Chondrocyte (in vitro differentiated cells): ENCODE results near the gene RAB30. TPM values are rescaled to one million over a fixed set of nuclear protein-coding genes. Genes with fewer than 3 reads are reported as not detected.
A peak's percentile ranks its signal among the peaks of the same experiment; 100 is the strongest.

ENCODE experiments used
- DNase-seq: peaks from one replicate; pipeline ENCODE4 v3.0.0; 2021; ENCODE audit warnings: mixed read lengths, low spot score
- H3K27ac Mint-ChIP-seq: one replicate; pipeline ENCODE4 v1.8.0; 2021; ENCODE audit warnings: mild to moderate bottlenecking, moderate library complexity, mixed read lengths; ENCODE audit not compliant: unreplicated experiment
- H3K27me3 Mint-ChIP-seq: 2 replicates; pipeline ENCODE4 v1.8.0; 2021; ENCODE audit warnings: low read depth, mixed read lengths
- H3K36me3 Mint-ChIP-seq: 2 replicates; pipeline ENCODE4 v1.8.0; 2021; ENCODE audit warnings: low read depth, mixed read lengths
- H3K4me1 Mint-ChIP-seq: 2 replicates; pipeline ENCODE4 v1.8.0; 2021; ENCODE audit warnings: low read depth, mild to moderate bottlenecking, mixed read lengths
- H3K4me3 Mint-ChIP-seq: one replicate; pipeline ENCODE4 v1.8.0; 2021; ENCODE audit warnings: mild to moderate bottlenecking, moderate library complexity, mixed read lengths; ENCODE audit not compliant: unreplicated experiment
- H3K9me3 Mint-ChIP-seq: 2 replicates; pipeline ENCODE4 v1.8.0; 2021; ENCODE audit warnings: low read depth, mixed read lengths
- total RNA-seq: library from RNA; stranded (reverse); gene quantifications from 3 replicates; pipeline ENCODE4 v1.2.1, GENCODE V29; 2021
- TF ChIP-seq, protein P1 (sequence below): fragments of 200-600 bp; sonication (generic); IDR thresholded peaks from 2 replicates; pipeline ENCODE4 v1.5.0; 2021; ENCODE audit warnings: antibody characterized with exemption, mild to moderate bottlenecking, moderate library complexity

The RAB30 gene
- total RNA-seq, 1 donor from 2014 or later: 52.6 TPM

- Mint-ChIP-seq H3K36me3 (peaks cover 19% of the 10 kb centered on the region), H3K27me3 (no peaks in the 10 kb centered on the region), H3K9me3 (no peaks in the 10 kb centered on the region), H3K4me1 (peaks cover 47% of the 10 kb centered on the region), H3K27ac (peak overlapping the region; percentile 88), H3K4me3 (no peak overlapping the region)
- no peak for DNase-seq
- TF ChIP-seq, protein P1, sequence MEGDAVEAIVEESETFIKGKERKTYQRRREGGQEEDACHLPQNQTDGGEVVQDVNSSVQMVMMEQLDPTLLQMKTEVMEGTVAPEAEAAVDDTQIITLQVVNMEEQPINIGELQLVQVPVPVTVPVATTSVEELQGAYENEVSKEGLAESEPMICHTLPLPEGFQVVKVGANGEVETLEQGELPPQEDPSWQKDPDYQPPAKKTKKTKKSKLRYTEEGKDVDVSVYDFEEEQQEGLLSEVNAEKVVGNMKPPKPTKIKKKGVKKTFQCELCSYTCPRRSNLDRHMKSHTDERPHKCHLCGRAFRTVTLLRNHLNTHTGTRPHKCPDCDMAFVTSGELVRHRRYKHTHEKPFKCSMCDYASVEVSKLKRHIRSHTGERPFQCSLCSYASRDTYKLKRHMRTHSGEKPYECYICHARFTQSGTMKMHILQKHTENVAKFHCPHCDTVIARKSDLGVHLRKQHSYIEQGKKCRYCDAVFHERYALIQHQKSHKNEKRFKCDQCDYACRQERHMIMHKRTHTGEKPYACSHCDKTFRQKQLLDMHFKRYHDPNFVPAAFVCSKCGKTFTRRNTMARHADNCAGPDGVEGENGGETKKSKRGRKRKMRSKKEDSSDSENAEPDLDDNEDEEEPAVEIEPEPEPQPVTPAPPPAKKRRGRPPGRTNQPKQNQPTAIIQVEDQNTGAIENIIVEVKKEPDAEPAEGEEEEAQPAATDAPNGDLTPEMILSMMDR: no peak
These were observed 91.9 kb downstream of the RAB30 start for GRCh38 chr11:82979824-82980223.

- no peak overlapping the region for H3K4me3 Mint-ChIP-seq
- H3K9me3 Mint-ChIP-seq: no peaks in the 10 kb centered on the region
- no peak for DNase-seq
- peaks cover 17% of the 10 kb centered on the region for H3K36me3 Mint-ChIP-seq
- H3K4me1 Mint-ChIP-seq: peaks cover 47% of the 10 kb centered on the region
- H3K27ac Mint-ChIP-seq: peak overlapping the region; percentile 24
- no peaks in the 10 kb centered on the region for H3K27me3 Mint-ChIP-seq
- TF ChIP-seq, protein P1: no peak
These were observed 93.1 kb downstream of the RAB30 start for GRCh38 chr11:82978422-82979099.

DNA sequence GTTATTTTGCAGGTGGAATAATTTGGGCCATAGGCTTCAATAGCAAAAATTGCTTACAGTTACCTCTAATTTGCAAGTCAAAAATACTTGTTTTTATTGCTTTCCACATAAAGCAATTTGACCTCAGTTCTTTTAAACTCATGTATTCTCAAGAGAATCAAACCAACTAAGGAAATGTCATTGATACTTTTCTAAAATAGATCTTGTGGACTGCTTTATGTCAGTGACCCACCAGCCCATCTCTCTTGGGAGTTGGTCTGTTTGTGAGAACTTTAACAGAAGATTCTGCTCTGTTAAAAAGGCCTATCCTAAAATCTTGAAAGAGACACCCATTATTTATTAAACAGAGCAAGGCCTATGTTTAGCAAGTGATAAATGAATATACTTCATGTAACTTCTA lies 94.9 kb downstream of the RAB30 start:
- no peaks in the 10 kb centered on the region for H3K27me3 Mint-ChIP-seq
- H3K27ac Mint-ChIP-seq: no peak overlapping the region
- DNase-seq: no peak
- TF ChIP-seq, protein P1: no peak
- H3K4me1 Mint-ChIP-seq: peaks cover 42% of the 10 kb centered on the region
- H3K4me3 Mint-ChIP-seq: no peak overlapping the region
- no peaks in the 10 kb centered on the region for H3K9me3 Mint-ChIP-seq
- H3K36me3 Mint-ChIP-seq: peaks cover 11% of the 10 kb centered on the region

DNA sequence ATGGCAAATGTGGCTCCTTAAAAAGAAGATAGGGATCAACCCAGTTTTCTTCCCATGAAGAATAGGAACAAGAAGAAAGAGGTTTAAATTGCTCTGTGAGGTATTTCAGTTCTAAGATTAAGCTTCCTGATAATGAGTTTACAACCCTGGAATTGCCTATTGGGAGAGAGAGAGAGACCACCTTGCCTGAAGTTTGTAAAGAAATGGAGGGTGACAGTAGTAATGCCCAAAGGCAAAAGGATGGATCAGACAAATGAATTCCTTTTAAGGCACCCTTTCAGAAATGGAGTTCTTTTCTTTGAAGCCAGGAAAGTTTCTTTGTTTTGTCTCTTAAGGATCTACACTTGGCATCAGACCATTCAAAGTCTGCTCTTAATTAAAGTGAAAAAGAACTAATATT lies 95.8 kb downstream of the RAB30 start:
- TF ChIP-seq, protein P1: no peak
- H3K27me3 Mint-ChIP-seq: no peaks in the 10 kb centered on the region
- peaks cover 7% of the 10 kb centered on the region for H3K36me3 Mint-ChIP-seq
- no peak overlapping the region for H3K27ac Mint-ChIP-seq
- no peak overlapping the region for H3K4me3 Mint-ChIP-seq
- peaks cover 38% of the 10 kb centered on the region for H3K4me1 Mint-ChIP-seq
- no peaks in the 10 kb centered on the region for H3K9me3 Mint-ChIP-seq
- DNase-seq: no peak

GRCh38 chr11:82974851-82975250 lies 96.8 kb downstream of the RAB30 start:
- H3K4me1 Mint-ChIP-seq: peaks cover 28% of the 10 kb centered on the region
- H3K27ac Mint-ChIP-seq: no peak overlapping the region
- no peaks in the 10 kb centered on the region for H3K27me3 Mint-ChIP-seq
- no peak for DNase-seq
- H3K36me3 Mint-ChIP-seq: peaks cover 7% of the 10 kb centered on the region
- no peak overlapping the region for H3K4me3 Mint-ChIP-seq
- H3K9me3 Mint-ChIP-seq: no peaks in the 10 kb centered on the region
- TF ChIP-seq, protein P1: no peak
